Hematopoietic multipotent progenitor cell treated with erythropoietin and hydrocortisone succinate and interleukin-3 and kit ligand, for 8 days (in vitro differentiated cells): ENCODE results near the gene PLEKHG4B.
"Not testable (repeated sequence)": the region's sequence is repeated elsewhere in the genome, so short reads cannot be mapped to it uniquely, and the experiment has no call there.

Source experiments
- DNase-seq: peaks from one replicate; pipeline ENCODE4 v3.0.0-alpha.2; 2015

PLEKHG4B gene

GRCh38 chr5:91556-92263, at the start of gene PLEKHG4B:
PLEKHG4B (plus strand) TSS chr5:92168; CDS start chr5:92232, 64 bp downstream.
- no peak for DNase-seq

GRCh38 chr5:42250-42649, 49.7 kb upstream of the PLEKHG4B start:
- no peak for DNase-seq

- DNase-seq, result no peak
Observed at GRCh38 chr5:48192-48591, 43.8 kb upstream of the PLEKHG4B start.

GRCh38 chr5:49530-49929, 42.4 kb upstream of the PLEKHG4B start:
- DNase-seq, result not testable (repeated sequence)

GRCh38 chr5:49953-50544, 41.9 kb upstream of the PLEKHG4B start:
- DNase-seq, result no peak

GRCh38 chr5:50724-51499, 41.1 kb upstream of the PLEKHG4B start:
- no peak for DNase-seq

- DNase-seq, result no peak
Observed at GRCh38 chr5:51500-51823, 40.5 kb upstream of the PLEKHG4B start.

- no peak for DNase-seq
Observed at GRCh38 chr5:53381-54174, 38.4 kb upstream of the PLEKHG4B start.

GRCh38 chr5:54175-54730, 37.7 kb upstream of the PLEKHG4B start:
- no peak for DNase-seq

- DNase-seq, result no peak
Observed at GRCh38 chr5:54876-55569, 36.9 kb upstream of the PLEKHG4B start.

GRCh38 chr5:56561-57290, 35.2 kb upstream of the PLEKHG4B start:
- DNase-seq, result peak; percentile 33

- DNase-seq, result not testable (repeated sequence)
Observed at GRCh38 chr5:60250-60649, 31.7 kb upstream of the PLEKHG4B start.

GRCh38 chr5:70440-70839, 21.5 kb upstream of the PLEKHG4B start:
- no peak for DNase-seq

GRCh38 chr5:72316-73180, 19.4 kb upstream of the PLEKHG4B start:
- DNase-seq, result not testable (repeated sequence)

- DNase-seq, result not testable (repeated sequence)
Observed at GRCh38 chr5:73181-73447, 18.9 kb upstream of the PLEKHG4B start.

- no peak for DNase-seq
Observed at GRCh38 chr5:73768-74502, 18.0 kb upstream of the PLEKHG4B start.

- no peak for DNase-seq
Observed at GRCh38 chr5:74503-75109, 17.4 kb upstream of the PLEKHG4B start.

- no peak for DNase-seq
Observed at GRCh38 chr5:75331-76320, 16.3 kb upstream of the PLEKHG4B start.
